GM21529 (cell line): ENCODE data around the gene ADAMTSL1.

ENCODE experiments used
- ATAC-seq: cut with Tn5 transposase; IDR thresholded peaks from one replicate; pipeline ENCODE4 v1.9.1; 2021; ENCODE audit not compliant: unreplicated experiment

ADAMTSL1 gene

DNA sequence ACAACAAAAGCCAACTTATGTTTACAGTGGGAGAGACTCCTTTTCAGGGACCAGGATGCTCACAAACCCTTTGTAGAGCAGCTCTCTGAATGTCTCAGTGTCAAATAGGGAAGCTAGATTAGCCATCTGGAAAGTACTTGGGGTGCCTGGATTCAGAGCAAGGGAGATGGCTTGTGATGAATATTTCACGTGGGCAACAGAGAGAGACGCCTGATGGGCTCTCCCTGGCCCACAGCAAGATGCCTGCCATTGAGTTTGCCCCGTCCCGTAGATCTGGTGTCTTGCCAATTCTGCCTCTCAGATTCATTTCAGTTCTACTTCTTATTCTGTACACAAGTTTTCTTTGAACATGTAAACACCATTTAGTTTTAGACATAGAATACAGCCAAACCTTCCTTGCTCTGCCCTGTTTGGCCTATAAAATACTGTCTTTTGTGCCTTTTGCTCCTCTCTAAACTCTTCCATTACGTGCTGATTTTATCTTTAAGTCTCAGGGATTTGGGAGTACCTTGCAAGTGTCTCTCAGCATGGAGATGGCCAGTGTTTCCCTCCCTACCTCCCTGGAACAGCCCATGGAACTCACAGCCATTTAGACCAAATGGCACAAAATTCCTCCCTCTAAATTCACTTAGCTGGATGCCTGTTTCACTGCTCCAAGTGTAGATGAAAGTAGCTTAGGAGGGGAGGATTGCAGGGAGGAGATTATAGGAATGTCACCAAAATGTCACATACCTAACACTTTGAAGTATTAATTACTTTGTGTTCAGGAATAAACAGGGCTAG is 324.7 kb downstream of the ADAMTSL1 start:
- ATAC-seq = no peak

DNA sequence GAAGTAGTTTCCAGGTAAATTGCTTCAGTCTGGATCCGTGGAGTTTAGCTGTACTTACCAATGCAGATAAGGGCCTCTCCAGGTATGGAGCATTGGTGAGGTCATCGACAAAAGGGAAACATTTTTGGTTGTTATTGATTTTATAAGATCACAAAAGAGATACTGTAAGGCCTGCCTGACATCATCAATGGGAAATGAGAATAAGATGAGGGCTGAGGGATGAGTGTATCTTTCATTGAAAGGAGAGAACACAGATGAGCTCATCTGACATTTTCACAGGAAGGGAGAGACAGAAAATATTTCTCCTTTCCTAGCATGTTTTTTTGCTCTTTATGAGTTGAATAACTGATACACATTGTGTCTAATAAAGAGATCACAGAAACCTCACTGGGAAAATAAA is 325.5 kb downstream of the ADAMTSL1 start:
- ATAC-seq = no peak

DNA sequence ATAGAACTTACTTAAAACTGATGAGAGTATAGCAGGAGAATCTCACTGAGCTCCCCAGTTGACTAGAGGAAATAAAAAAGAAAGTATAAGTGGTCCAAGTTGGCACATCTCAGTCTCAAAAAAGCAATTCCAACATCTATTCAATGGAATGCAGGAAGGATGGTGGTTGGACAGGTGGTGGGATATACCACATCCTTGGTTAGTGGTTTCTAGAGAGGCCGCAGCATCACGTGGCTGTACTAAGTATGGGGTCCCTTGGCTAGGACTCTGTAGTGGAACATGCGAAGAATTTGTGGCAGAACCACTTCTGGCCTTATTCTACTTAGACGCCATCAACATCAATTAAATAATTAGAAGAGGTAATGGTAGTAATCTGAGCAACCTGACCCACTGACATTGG is 326.6 kb downstream of the ADAMTSL1 start:
- ATAC-seq = no peak

DNA sequence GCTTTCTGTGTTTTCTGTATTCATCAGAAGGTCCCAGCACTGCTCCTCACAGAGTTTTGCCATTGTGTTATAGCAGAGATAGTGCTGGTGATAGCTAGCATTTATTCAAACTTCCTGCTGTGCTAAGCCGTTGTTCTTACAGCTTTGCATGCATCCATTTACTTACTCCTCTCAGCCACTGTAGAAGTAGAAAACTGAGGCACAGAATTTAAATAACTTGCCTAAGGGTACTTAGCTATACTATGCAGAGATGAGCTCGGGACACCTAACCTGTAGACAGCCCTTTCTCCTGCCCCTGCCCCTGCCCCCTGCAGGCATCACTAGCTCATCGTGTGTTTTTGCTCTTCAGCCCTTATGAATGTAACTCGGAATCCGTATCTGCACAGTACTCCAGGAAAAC is 331.4 kb downstream of the ADAMTSL1 start:
- no peak for ATAC-seq

DNA sequence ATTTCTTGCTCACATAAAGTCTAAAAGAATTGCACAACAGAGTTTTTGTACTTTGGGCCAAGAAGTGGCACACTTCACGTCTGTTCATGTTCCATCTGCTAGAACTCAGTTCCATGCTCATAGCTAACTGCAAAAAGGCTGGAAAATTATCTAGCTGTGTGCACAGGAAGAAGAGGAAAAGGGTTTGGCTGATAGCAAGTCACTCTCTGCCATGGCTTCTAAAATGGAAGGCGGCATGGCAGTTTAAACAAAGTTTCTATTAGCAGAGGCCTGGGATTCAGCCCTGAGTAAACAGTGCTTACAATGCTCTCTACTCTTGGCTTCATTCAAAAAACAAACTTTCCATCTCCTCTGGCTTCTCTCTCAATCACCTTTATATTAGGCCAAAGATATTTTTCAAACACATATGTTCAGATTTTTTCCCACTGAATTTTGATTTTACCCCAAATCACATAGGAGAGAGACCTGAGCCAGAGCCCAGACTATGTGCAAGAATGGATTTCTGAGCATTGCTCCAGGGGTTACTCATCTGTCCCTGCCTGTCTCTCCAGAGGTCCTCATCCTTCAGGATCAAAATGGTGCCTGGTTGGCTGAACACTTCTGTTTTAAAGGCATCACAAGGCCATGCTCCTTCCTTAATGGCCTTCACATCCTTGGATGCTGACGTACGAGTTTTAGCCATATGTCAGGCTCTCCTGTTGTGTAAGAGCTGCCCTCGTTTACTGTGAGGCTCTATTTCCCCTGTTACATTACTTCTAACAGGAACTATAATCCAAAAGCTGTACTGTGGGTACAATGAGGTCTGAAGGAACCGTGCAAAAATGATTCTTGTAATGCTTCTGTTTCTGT is 332.5 kb downstream of the ADAMTSL1 start:
- no peak for ATAC-seq

DNA sequence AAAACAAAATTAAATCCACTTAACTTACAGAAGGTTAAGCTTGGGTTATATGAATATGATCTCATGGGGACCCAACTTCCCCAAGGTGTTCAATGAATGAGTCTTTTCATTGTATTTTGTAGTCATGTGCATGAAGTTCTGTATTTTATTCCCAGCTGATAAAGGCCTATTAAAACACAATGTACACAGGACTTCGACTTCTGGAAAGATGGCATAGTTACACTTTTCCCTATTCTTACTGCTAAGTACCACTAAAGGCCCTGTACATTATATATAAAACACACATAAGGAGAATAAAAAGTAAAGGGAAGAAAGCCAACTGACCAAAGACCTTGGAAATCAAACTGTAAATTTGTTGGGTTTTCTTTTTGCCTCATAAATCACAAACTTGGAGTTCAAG is 336.6 kb downstream of the ADAMTSL1 start:
- no peak for ATAC-seq

DNA sequence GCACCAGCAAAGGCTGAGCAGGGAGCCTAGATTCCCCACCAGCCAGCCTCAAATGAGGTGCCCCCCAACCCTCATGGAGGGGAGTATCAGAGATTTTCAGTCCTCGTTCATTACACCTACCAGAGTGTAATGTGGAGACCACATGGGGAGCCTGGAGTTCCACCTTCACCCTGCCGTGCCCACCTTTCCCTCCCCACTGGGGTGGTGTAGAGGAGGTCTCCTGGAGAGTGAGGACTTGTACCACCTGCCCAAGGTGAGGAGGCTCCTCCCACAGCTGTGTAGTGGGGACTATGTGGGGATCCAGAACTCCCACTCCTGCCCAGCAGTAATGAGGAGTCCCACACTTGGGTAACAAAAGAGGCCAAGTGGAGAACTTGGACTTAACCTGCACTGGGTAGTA is 337.2 kb downstream of the ADAMTSL1 start:
- no peak for ATAC-seq

DNA sequence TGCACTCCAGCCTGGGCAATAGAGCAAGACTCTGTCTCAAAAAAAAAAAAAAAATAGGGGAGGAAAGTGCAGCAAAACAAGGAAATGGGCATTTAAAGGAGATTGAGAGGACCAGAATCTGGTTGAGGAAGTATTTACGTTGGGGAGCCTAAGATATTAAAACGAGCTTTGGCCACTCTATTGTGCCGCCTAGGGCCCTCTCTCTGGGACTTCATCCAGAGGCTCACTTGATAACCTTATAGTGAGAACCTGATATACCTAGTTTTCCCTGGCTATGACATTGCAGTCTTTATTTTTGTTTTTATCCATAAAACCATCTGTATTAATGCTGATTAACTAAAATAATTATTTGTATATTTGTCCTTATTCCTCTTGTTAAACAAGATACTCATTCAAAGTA is 345.5 kb downstream of the ADAMTSL1 start:
- no peak for ATAC-seq

DNA sequence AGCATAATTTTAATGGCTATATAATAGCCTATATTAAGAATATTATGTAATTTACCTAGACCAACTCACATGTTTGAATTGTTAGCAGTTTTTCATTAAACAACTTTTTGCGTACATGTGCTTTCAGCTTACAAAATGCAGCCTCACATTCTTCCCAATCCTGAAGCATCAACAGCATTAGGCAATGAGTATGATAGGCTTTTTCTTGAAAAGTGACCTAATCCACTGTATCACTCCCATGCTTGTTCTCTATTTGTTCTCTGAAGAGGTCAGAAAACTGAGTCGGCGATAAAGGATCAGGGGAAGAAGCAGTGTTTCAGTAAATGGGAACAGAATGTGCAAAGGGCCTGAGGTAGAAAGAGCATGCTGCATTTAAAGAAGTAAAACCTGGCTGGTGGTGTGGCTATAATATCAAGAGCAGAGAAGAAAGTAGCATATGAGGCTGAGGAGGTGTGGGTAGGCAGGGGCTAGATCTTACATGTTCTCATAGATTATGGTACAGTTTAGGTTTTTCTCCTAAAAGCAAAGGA is 346.7 kb downstream of the ADAMTSL1 start:
- no peak for ATAC-seq

DNA sequence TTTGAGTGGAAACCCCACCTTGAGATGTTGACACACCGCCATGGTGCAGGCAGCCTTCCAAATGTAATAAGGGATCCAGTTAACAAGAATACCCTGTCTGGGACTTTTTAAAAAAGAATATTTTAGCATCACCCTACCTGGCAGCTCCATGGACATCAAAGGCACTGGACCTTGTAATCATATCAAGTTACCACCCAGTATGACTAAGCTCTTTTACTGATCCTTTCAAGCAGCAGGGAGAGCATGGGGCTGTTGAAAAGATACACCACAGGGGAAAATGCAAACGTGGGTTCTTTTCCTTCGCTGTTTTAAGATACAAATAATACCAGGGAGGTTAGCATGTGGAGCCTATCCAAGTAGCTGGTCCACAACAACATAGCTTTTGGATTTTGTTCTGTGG is 347.8 kb downstream of the ADAMTSL1 start:
- ATAC-seq = no peak

DNA sequence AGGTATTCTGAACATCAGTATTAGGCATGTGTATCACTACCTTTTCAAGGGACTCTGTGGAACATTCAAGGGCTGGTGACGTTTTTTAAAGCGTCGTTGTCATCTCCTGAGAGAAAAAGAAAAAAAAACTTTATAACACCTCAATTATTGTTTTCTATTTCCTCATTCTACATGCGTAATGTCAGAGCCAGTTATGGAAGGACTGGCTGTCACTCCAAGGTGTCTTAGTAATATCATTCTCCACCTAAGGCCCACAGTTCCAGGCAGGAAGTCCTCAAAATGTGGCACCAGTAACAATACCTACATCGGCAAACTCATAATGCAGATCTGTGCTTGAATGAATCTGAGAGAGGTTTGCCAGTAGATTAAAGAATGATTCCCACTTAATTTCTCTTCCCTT is 348.9 kb downstream of the ADAMTSL1 start:
- no peak for ATAC-seq

DNA sequence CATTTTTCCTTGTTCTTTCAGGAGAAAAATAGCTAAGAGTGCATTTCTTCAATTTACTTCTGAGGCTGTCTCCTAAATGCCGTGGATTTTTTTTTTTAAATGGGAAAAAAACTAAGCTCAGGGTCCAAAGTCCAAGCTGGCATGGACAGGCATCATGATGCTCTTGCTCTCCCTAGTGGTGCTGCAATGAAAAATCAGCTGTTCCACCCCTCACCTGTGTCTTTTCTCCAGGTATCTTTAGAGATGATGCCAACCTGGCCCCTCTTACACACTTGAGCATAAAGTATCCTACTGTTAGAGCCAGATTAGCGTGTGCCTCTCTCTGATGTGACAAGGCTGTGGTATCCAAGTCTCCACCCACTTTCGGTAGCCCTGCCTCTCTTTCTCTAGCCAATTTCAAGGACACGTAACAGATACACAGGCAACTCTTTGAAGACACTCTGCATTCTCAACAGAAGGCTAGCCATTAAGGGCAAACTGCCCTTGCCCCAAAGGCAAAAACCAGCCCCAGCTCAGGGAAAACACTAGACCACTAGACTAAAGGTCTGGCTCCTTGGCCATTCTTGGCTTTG is 350.2 kb downstream of the ADAMTSL1 start:
- ATAC-seq = peak; percentile 46

DNA sequence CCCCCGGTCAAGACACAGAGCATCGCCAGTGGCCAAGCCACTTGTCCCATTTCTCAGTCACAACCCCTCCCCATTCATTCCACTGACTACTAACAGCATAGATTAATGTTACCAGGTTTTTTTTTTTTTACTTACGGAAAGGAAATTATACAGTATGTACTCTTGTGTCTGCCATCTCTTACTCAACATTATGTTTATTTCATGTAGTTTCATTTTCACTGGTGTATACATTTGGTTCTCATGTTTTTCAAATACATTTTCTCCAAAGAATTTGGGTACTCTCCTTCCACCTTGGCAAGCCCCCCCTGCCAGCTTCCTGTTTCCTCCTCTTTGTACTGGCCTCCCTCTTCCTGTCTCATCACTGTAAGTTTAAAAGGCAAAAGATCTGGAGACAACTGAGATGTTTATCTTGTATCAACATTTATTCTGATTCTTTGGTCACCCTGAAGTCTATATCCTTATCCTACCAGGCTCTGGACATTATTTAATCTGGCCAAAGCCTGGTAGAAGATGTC is 351.8 kb downstream of the ADAMTSL1 start:
- ATAC-seq = no peak

DNA sequence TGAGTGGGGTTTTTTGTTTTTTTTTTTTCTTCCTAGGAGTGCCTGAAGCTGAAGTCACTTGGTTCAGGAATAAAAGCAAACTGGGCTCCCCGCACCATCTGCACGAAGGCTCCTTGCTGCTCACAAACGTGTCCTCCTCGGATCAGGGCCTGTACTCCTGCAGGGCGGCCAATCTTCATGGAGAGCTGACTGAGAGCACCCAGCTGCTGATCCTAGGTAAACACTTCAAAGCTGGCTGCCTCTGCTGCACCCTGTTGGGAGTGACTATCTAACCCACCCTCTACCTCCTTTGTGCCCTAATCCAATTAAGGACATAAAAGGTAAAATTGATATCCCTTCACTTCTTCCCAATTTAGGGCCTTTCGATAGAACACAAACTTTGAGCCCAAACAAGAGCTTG is 352.3 kb downstream of the ADAMTSL1 start:
- ATAC-seq = no peak

DNA sequence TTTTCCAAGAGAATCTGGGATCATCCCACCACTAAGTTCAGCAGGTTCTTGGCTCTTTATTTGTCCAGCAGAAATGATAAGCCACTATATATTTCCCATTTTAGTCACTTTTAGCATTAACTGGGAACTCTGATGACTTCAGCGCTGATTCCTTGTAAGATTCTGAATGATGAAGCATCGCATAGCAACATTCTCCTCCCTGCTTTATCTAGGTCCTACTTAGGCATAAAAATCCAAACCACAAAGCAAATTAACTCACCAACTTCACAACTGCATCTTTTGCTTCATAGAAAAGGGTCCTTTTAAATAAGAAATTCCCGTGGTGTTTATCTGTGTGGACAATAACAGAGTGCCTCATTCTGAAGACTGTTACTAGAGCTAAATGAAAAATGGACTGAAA is 355.1 kb downstream of the ADAMTSL1 start:
- no peak for ATAC-seq

DNA sequence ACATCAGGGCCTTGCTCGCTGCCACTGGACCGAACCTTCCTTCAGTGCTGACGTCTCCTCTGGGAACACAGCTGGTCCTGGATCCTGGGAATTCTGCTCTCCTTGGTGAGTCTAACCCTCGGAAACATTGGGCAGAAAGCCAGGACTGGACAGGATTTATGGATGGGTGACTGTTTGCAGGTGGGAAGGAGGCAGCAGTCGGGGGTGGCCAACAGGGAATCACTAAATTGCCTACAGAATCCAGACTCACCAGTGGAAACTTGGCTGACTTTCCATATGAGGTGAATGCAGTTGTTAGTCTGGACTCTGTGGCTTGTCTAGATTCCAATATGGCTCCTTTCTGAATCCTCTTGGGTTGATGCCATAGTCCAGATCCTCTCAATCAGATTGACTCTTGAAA is 355.9 kb downstream of the ADAMTSL1 start:
- no peak for ATAC-seq

DNA sequence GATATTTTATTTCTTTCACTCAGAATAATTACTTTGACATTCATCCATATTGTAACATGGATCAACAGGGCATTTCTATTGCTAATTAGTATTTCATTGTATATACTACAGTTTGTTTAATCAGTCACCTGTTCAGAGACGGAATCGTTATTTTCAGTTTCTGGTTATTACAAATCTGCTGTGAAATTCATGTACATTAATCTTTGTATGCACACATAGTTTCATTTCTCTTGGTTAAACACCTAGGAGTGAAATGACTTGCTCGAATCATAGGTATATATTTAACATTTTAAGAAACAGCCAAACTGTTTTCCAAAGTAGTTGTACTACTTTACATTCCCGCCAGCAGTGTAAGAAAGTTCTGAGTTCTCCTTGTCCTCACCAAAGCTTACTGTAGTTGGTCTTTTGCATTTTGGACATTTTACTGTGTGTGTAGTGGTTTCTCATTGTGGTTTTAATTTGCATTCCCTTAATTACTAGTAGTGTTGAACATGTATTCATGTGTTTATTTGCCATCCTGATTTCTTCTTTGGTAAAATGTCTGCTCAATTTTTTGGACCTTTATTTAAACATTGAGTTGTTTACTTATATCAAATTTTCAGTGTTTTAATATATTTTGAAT is 360.9 kb downstream of the ADAMTSL1 start:
- no peak for ATAC-seq

DNA sequence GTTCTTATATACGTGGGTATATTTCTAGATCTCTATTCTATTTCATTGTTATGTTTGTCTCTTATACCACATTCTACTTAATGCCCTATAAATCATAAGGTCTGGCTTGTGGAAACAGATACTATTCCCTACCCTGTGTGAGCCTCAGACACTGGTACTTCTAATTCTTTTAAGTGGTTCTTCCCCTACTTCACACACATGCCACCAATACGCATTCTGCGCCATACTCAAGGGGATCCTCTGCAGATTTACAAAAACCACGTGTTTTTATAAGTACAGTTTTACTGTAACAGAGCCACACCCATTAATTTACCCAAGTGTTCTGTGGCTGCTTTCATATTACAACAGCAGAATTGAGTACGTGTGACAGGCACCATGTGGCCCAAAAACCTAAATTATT is 363.4 kb downstream of the ADAMTSL1 start:
- ATAC-seq = no peak

DNA sequence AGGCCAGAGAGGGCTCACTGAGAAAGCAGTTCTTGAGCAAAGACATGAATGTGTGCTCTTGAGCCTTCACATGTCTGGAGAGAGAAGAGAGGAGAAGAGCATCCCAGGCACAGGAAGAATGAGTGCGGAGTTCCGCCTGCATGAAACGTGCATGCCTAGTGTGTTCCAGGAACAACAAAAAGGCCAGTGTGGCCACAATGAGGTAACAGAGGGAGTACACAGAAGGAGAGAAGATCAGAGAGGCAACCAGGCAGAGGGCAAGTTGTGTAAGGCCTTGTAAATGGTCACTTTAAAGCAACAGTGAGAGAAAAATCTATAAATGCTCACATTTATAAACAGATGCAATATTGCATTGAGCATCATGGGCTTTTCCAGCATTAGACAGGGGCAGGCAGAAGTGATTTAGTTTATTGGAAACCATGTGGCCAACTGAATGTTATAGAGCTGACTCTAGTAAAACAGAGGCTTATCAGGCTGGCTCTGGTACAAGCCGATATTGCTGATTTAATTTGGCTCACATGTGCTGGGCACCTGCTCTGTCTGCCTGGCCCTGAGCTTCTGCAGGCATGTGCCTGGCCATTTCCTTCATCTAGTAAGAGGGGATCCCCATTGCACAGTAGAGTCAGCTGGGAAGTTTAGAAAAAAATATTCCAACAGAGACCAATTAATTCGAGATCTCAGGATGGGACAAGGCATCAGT is 373.8 kb downstream of the ADAMTSL1 start:
- no peak for ATAC-seq

DNA sequence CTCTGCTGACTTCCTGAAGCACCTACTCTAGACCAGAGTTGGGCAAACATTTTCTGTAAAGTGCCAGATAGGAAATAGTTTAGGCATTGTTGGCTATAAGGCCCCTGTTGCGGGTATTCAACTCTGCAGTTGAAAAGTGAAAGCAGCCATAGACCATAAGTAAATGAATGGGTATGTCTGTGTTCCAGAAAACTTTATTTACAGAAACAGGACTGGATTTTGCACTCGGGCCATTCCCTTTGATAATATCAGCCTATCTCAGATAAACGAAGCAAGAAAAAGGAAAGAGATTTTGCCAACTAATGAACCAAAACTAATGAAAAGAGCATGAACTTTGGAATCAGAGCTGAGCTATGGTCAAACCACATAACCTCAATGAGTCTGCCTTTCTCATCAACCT is 374.7 kb downstream of the ADAMTSL1 start:
- no peak for ATAC-seq

DNA sequence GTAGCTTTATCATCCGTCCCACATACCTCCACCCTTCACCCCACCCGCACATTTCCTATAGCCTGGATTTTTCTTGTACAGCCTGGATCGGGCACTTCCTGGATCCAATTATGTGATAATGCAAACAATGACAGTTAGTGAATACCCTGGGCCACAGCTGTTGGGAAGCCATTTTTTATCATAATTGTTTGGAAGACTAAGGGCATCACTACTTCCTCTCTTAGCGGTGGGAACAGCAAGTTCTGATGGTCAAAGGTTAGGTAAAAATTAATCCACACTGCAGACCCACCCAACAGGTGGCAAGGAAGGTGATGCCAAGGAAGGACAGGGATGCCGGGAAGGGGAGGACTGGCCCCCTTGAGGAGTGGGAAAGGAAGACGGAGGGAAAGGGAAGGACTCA is 375.3 kb downstream of the ADAMTSL1 start:
- no peak for ATAC-seq
